ENCODE measurements around the gene SERPINB7.

The SERPINB7 gene

DNA sequence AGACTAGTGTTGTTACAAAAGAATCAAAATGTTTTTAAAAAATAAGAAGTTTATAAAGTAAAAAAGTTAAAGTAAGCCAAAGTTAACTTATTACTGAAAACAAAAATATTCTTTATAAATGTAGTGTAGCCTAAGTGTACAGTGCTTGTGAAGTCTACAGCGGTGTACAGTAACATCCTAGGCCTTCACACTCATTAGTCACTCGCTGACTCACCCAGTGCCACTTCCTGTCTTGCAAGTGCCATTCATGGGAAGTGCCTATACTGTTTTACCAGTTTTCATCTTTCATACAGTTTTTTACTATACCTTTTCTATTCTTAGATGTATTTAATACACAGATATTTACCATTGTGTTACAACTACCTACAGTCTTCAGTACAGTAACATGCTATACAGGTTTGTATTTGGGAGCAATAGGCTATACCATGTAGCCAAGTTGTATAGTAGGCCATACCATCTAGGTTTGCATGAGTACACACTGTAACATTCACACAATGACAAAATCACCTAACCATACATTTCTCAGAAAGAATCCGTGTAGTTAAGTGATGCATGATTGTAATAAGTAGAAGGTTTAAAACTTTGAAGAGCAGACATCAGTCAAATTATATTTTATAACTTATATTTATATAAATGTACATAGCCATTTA lies 13.4 kb downstream of the SERPINB7 start:
- no peak for DNase-seq

DNA sequence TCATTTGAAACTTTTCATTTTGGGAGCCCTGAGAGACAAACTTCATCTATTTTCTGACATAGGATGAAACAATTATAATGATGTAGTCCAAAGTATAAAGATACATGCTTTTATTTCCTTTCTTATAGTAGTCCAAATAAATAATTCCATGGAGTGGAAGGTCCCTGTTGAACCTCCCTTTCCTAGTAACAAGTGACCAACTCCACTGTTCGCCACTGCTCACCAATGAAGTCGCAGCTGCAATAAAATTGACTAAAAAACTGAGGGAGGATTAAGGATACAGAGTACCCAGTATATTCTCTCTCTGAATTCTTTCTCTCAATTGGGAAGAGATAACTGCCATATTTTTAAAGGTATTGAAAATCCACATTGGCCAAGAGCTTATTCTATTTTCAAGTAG lies 14.1 kb downstream of the SERPINB7 start:
- no peak for DNase-seq

DNA sequence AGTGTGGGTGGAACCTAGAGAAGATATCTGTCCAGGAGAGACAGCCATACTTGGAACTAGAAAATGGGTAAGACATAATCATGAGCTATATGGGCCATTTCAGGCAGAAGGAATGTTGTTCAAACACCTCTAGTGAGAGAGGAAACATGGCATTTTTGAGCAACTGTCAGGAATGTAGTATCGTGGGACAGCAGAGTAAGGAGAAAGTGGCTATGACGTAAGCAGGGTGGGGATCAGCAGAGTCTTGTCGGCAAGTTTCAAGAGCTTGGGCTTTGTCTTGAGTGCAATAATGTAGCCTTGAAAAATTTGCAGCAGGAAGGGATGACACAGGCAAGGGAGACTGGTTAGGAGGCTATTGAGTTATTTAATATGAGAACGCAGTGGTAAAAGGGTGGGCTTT lies 20.4 kb downstream of the SERPINB7 start:
- no peak for DNase-seq

DNA sequence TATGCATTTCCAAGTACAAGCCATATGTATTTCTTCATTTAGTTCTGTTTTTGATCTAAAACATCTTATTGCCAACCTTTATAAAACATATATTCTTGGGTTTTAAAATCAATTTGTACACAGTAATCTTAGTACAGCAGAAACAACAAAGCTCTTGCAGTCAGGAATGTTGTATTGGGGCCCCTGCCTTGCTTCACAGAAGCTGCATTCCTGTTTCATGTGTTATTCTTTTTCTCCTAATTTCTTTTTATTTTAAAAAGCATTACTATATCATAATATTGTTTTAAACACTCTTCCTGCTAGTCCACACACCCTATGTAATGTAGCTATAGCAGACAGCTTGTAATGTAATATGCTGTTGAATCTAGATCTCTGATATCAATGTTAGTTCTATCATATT lies 24.0 kb downstream of the SERPINB7 start:
- no peak for DNase-seq

DNA sequence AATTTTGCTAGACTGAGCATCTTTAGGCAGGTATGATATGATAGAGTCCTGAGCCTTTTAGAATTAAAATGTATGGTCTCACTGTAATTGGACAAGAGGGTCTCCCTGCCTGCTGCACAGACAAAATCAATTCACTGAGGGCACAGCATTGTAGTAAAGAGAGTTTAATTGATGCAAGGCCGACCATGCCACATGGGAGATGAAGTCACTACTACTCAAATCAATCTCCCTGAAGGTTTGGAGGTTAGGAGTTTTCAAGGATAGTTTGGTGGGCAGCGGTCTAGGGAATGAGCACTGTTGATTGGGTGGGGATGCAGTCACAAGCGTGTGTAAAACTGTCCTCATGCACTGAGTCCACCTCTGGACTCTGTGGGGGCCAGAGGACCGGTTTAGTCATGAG lies 26.1 kb downstream of the SERPINB7 start:
- no peak for DNase-seq

DNA sequence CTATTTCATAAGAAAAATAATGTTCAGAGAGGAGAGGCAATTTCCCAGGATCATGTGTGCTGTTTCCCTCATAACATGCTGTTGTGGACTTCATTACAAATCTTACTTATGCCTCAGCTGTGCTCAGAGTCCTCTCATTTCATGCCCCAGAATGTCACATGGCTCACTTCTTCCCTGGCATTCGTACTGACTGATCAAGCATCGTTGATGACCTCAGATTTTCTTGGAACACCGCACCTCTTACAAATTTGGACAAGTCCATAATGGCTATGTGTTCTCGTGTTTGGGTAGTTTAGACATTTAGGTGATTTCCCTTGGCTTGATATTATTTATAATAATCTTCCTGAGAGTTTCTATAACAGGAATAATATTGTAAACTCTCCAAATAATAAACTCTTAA lies 32.9 kb downstream of the SERPINB7 start:
- no peak for DNase-seq

DNA sequence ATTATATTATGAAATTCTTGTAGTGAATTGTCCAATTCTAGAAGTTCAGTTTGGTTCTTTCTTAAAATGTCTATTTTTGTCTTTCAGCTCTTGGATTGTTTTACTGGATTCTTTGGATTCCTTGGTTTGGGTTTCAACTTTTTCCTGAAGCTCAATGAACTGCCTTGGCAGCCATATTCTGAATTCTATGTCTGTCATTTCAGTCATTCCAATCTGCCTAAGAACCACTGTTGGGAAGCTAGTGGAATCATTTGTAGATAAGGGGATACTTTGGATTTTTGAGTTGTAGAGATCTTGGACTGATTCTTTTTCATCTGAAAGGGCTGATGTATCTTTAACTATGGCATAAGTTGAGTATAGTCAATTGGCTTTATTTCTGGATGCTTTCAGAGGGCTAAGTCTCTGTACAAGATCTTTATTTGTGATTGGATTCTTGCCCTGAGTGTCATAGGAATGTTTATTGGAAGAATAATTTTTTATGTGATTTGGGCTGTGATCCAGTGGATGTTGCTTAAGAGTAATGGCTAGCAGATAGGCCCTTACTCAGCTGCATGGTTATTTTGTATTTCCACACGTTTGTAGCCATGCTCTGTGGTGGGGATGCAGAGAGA lies 42.3 kb downstream of the SERPINB7 start:
- no peak for DNase-seq

DNA sequence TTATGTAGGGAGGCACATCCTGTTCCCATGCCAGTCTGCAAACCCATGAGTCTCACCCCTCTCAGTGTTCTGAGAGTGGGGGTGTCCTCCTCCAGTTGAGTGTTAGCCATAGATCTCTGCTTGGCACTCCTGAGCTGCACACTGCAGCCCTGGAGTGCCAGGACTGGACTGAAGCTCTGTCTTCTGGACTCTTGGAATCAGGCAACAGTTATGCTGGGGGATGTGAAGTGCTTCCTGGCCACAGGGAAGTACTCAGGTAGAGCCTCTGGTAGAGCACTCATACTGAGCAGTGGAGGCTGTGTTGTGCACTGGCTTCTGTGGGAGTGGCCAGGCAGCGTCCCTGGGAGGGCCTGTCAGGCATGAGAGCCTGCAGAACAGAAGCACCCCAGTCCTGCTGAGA lies 43.0 kb downstream of the SERPINB7 start:
- no peak for DNase-seq

DNA sequence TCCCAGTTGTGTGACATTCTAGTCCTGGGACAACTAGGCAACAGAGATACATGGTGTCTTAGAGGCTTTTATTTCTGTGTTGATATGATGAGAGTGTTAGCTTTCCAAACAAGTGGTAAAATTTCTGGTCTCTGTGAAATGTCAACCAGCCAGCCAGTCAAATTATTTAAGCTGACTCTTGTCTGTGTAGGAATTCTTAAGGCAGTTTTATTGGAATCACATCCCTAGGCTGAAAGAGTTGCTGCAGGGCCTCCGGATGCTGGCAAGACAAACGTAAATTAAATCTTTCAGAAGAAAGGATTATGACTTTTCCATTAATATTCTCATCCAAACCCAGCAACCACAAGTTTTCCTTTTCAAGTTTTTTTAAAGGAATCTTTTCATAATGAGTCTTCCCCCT lies 44.6 kb downstream of the SERPINB7 start:
- no peak for DNase-seq

DNA sequence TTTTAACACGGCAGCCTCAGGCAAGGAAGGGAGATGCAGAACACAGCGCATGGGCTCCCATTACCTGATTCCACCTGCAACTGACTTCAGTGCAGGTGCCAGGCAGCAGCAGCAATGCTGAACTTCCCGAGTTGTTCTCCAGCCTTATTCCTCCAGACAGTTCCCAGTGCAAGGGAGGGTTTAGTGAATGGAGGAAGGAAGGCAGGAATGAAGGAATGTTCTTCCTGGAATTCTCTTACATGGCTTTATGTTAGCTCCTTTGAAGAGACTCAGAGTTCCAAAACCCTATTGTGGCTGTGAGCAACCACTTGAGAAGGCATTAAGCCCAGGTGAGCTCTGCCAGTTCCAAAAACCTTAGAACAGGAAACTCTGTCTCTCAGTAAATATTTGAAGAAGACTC lies 45.5 kb downstream of the SERPINB7 start:
- no peak for DNase-seq

DNA sequence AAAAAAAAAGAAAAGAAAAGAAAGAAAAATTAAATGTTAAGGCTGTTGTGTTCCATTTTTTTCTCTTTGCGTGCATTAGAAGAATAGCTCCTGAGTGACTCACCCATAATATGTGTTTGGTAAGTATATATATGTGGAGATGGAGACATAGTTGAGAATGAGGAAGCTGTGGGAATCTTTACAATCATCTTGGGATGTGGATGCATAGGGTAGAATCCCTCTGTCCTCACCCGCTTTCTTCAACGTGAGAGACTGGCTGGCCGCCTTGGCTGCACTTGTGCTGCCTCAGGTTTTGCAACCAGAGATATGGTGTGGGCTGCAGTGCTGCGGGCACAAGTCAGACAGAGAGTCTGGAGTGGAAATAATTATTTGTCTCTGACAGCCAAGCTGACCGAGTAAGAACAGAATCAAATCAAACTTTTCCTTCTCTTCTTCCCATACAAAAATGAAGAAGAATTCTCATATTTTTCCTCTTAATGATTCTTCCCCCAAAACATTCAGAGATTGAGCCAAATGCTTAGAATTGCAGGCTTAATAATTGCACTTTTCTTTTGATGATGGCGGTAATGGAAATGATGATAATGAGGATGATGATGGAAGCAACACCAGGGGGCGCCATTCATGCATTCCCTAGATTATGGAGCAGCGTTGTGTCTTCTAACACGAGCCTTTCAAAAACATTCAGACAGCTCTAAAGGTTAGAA lies 48.5 kb downstream of the SERPINB7 start:
- DNase-seq = no peak

DNA sequence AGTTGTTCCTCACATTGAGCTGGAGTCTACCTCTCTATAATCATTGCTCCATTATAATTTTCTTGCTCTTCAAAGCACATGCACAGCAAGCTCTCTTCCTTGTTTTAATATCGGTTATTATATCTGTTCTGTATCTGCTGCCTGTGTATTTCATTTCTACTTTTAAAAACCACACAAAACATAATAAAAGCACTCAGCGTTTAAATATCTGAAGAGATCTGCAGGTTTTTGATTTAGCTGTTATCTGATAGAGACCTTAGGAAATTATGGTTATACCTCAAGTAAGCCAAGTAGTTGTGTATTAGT lies 49.0 kb downstream of the SERPINB7 start:
- no peak for DNase-seq

DNA sequence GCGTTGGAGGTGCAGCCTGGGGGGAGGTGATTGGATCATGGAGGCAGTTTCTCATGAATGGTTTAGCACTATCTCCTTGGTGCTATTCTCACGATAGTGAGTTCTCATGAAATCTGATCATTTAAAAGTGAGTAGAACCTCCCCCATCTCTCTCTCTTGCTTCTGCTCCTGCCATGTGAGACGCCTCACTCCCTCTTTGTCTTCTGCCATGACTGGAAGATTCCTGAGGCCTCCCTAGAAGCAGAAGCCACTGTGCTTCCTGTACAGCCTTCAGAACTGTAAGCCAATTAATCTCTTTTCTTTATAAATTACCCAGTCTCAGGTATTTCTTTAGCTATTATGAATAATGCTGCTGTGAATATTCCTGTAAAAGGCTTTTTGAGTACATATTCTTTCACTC lies 52.9 kb downstream of the SERPINB7 start:
- no peak for DNase-seq

DNA sequence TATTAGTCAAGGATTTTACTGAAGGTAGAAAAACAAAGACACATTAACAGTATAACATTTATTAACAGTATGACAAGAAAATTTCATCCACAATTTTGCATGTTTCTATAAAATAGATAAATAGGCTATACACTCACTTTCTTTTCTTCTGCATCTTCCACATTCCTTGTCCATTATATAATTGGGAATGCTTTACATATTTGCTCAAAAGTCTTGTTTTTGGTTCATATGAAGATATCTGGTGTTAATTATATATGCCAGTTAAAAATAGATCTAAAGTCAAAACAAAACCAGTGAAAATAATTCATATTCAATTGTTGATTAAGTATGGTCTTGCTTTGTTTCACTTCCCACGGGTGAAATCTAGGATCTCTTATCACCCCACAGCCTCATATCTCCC lies 53.4 kb downstream of the SERPINB7 start:
- no peak for DNase-seq

DNA sequence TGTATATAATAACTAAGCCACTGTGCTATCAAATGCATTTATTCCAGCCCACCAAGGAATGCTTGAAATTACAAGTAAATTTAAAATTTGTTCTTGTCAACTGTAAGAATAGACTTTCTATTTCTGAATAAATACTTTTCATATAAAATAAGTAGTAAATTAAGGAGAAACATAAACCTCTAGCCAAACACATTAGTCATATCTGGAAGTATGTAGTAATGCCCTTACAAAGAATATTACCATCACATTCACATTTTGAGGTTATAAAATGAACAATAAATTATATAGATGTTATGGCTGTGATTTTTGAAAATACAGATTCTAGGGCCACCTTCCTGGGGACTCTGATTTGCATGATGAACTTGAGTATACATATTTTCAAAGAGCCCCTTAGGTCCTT lies 54.7 kb downstream of the SERPINB7 start:
- no peak for DNase-seq

DNA sequence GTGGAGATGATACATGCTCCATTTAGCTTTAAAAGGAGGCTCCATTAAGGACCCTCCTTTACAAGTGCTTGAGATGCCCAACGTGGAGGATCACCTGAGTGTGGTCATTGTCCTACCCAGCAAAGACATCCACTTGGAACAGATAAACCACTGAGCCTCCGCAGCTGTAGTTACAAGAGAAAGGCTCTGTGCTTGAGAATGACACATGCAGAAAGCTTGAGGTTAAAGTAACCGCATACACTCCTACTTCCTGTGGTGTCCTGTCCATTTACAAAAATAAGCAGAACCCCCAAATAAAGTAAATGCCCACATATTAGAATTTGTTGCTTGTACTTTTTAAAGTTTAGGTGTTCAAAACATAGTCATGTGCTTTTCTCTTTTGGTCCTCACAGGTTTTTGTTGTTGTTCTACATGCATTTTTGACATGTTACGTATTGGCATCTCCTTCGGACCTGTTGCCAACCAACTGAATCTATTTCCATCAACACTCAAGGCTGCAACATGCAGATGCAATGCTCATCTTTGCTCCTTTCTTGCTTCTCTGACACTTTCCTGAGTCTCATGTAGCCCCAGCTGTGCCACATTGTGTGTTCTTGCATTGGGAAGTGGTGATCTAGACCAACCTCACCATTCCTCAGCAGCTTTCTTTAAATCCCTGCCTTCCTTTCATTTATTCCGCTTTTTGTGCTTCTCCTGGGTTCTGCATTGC lies 56.0 kb downstream of the SERPINB7 start:
- DNase-seq = no peak

DNA sequence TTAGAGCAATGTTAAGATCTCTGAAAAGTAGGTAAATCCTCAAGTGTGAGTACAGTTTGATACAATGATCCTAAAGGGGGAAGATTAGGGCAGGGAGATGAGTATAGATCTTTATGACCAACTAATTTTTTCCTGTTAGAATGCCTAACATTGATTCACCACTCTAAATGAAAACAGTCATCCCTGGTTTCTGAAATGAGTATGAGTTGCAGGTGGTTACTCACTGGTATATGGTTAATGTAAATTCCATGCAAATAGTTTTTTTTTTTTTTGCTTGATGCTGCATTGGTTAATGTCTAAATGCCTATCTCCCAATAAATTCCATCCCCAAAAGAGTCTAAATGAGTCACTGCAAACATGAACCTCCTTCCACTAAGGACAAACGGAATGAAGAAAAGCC lies 57.3 kb downstream of the SERPINB7 start:
- DNase-seq = no peak

DNA sequence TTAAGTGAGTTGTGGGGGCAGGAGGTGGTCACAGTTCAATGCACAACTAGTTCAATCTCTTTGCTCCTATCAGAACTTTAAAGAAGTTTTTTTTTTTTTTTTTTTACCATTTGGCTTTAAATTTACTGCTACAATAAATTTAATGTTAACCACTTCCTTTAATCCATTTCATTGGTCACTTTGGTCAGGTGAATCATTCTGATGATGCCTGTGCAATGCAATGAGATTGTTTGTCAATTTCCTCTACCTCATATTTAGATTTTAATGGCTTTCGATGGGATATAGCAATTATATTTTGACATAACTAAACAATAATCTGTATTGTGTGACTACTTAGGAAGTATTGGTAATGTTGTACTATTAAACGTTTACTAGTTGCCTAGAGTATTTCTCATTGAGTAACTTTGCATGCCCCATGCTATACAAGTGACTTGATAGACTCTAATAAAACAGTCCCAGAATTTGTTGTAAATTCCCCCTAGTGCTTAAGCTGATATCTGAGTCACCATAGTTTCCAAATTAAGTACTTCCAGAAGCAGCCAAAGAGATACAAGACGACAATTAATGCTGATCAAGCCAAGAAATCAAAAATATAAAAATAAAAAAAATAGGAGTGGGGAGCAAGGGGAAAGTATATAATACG lies 59.4 kb downstream of the SERPINB7 start:
- no peak for DNase-seq

DNA sequence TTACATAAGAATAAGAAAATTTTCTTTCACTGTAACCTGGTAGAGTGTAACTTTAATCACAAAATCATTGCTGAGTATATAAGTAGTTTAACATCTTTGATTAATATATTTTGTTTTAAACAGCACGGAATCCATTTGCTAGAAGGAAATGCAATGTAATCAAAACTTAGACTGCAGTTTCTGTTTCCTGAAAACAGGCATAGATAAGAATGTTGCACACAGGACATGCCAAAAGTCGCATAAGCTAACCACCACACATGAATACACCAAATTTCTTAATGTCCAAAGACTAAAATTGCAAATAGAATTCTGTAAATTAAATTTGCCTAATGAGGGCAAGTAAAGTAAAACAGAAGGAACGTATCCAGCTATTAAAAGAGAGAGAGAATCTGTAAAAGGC lies 61.2 kb downstream of the SERPINB7 start:
- no peak for DNase-seq

DNA sequence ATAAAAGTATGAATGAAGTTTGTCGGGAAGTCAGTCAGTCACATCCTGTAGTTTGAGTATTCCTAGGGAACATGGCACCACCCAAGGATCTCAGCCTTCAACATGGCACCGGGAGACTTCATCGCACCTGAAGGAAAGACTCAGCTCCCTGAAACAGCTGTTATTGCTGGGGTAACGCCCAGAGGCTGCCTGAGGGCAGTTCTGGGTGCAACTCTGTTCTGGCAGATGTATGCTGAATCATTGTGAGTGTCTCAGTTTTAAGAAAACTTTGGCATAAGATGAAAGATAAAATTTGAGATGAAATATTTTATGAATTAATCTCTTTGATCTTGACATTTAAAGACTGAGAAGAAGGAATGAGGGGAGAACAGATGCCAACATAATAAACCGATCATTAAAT lies 62.4 kb downstream of the SERPINB7 start:
- no peak for DNase-seq

DNA sequence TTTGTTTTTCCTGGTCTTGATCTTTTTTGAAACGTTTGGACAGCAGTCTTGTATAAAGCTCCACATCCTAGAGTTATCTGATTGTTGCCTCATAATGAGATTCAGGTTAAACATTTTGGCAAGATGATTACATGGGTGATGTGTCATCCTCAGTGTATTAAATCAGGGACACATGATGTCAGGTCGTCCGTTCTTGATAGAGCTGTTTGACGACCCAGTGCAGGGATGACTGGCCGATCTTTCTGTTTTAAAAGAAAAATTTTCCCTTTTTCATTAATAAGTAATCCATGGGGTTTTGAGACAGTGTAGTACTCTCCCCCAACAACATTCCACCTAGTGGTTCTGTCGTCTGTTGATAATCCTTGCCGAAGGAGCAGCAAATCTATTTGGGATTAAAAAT lies 67.8 kb downstream of the SERPINB7 start:
- DNase-seq = no peak

DNA sequence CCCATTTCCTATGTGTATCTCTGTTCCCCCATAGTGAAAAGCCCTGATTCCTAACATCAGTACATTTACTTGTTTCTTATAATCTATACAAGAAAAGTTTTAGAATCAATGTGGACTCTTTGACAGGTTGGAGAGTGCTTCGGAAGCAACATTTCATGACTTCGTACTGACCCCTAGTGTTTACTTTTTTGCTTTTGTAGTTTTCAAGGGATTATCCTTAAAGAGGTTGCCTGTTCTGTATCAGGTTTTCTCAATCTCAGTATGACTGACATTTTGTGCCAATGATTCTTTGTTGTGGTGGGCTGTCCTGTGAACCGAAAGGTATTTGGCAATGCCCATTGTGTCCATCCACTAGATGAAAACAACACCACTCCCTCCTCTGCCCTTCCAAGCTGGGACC lies 69.0 kb downstream of the SERPINB7 start:
- no peak for DNase-seq

DNA sequence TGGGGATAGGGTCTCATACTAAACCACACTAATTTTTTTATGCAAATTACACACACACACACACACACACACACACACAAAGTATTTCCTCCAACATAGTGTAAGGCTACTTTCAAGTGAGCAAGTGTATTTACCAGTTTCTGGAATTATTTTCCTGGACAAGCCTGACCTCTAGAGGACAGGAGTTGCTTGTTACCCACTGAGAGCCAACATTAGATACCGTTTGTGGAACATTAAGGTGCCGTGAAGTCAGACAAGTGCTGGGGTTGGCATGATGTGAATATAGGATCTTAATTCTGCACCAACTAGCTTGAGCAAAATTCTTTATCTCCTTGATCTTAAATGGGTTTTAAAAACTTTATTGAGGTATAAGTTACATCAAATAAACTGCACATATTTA lies 72.9 kb downstream of the SERPINB7 start:
- DNase-seq = no peak

DNA sequence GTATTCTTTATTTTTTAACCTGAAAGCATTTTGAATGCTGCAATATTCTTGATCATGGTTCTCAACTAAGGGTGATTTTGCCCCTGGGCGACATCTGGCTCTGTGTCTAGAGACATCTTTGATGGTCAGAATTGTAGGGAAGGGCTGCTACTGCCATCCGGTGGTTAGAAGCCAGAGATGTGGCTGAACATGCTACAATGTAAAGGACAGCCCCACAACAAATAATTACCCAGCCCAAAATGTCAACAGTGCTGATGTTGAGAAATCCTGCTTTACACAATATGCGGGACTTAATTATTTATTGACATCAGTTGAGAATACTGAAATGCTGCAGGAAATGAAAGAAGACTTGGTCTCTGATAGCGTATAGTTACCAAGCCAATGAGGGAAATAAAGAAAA lies 74.8 kb downstream of the SERPINB7 start:
- DNase-seq = no peak
